Hematopoietic multipotent progenitor cell (in vitro differentiated cells): Measurements from ENCODE around the gene CYP4A22. TPM values are rescaled to one million over a fixed set of nuclear protein-coding genes. Genes with fewer than 3 reads are reported as not detected.
"Not testable (repeated sequence)": the region's sequence is repeated elsewhere in the genome, so short reads cannot be mapped to it uniquely, and the experiment has no call there.

Experiments used
- DNase-seq, 3 donors: peaks; one replicate each; pipeline ENCODE4 v3.0.0-alpha.2; 2011 to 2015; ENCODE audit warnings: low read depth in 2 of 3, low spot score in 2 of 3
- total RNA-seq: library from RNA; depleted of rRNA; stranded (reverse); fragments of >200 nt; gene quantifications from one replicate; pipeline ENCODE4 v1.2.3, GENCODE V29; 2012

Gene CYP4A22
- total RNA-seq, 1 donor = under 0.01 TPM

DNA sequence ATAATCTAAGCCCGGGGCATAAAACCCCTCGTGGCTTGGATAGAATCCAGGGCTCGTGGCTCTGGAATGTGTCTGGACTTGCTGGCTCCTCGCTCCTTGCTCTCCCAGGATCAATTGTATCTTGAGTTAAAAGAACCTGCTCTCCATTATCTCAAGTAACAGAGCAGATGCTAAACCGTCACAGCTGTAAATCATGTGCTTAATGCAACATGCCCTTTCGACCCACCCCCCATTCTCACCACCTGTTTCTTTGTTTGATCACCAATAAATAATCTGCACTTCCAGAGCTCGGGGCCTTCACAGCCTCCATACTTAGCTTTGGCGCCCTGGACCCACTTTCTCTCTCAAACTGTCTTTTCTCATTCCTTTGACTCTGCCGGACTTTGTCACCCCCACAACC, 11.9 kb downstream of the CYP4A22 start:
- not testable (repeated sequence) for DNase-seq

DNA sequence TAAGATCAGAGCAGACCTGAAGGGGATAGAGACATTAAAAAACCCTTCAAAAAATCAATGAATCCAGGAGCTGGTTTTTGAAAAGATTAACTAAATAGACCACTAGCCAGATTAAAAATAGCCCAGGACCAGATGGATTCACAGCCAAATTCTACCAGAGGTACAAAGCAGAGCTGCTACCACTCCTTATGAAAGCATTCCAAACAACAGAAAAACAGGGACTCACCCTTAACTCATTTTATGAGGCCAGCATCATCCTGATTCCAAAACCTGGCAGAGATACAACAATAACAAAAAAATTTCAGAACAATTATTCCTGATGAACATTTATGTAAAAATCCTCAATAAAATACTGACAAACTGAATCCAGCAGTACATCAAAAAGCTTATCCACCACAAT, 19.2 kb downstream of the CYP4A22 start:
- DNase-seq = not testable (repeated sequence)

DNA sequence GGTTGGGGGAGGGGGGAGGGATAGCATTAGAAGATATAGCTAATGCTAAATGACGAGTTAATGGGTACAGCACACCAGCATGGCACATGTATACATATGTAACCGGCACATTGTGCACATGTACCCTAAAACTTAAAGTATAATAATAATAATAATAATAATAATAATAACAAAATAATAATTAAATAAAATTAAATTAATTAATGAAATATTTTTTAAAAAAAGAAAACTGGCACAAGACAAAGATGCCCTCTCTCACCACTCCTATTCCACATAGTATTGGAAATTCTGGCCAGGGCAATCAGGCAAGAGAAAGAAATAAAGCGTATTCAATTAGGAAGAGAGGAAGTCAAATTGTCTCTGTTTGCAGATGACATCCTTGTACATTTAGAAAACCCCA, 20.7 kb downstream of the CYP4A22 start:
- not testable (repeated sequence) for DNase-seq

DNA sequence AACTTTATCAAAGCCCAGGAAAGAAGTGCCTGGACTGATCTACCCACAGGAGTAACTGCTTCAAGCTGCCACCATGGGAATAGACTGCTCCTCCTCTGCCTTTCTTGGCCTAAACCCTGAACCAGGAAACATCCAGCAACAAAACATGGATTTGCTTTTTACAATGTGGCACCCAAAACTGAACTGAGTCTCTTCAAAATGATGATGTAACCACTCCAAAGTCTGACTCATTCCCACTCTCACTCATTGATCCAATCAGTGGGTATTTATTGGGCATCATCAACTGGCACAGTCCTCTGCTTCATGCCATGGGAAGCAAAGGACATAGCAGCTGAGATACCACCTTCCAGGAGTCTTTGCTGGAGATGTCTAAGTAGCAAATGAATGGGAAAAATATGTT, 23.5 kb downstream of the CYP4A22 start:
- DNase-seq = no peak

DNA sequence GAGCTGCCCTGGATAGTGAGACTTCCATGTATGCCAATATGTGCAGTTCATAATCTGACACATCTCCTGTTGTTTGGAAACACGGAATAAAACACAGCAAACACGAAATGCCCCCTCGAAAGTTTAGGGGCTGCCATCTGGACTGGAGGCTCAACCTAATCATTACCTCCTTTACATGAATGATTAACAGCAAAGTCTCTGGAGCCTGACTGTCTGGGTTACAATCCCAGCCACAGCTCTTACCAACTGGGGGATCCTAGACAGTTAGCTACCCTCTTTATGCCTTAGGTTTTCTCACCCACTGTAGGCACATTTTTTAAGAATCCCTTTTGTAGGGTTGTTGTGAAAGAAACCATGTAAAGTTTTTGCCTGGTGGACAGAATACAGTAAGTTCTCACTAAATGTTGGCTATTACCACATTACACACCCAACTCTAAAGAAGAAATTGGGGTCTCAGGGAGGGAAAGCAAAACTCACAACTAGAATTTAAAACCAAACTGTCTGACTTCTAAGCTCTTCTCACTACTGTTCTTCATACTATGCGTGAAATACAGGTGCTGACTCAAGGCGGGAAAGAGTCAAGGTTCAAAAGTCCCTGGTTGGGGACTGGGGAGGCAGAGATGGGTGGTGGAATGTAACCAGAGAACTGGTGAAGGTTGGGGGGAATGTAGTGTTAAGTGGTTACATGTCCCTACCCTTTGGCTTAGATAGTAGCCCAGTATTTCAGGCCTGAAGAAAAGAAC, 24.2 kb downstream of the CYP4A22 start:
- no peak for DNase-seq

DNA sequence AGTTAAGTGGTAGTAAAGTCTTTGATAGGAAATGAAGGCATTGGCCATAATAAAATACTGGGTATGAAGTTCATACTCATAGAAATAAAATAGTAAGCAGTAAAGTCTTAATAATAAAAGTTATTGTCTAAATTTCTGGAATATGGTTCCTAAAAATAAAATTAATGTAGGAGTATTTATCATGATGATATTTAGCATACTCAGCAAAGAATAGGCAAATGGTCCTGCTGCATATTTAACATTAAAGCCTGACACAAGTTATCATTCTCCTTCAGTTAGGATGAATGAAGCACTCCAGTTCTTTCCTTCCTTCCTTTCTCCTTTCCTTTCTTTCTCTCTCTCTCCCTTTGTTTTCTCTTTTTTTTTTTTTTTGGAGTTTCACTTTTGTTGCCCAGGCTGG, 27.3 kb downstream of the CYP4A22 start:
- no peak for DNase-seq

DNA sequence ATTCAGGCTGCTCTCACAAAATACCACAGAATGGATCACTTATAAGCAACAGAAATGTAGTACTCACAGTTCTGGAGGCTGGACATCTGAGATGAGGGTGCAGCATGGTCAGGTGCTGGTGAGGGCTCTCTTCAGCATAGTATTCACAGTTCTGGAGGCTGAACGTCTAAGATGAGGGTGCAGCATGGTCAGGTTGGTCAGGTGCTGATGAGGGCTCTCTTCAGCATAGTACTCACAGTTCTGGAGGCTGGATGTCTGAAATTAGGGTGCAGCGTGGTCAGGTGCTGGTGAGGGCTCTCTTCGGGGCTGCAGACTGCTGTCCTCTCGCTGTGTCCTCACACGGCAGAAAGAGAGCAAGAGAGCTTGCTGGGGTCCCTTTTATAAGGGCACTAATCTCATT, 35.5 kb downstream of the CYP4A22 start:
- no peak for DNase-seq

DNA sequence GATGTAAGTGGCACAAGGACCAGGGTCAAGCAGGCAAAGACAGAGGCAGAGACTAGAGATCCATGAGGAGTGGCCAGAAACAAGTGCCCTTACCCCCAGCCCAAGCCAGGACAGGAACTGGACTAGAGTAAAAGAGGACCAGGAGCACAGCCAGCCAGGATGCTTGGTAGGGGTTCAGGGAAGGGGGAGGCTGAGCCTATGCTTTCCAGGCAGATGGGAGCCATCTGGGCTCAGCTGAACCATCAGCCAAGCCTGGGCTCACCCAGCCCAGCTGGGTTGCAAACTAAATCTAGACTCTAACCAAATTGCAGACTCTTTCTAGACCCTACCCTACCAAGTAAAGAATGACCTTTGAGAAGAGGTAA, 37.4 kb downstream of the CYP4A22 start:
- DNase-seq = no peak

DNA sequence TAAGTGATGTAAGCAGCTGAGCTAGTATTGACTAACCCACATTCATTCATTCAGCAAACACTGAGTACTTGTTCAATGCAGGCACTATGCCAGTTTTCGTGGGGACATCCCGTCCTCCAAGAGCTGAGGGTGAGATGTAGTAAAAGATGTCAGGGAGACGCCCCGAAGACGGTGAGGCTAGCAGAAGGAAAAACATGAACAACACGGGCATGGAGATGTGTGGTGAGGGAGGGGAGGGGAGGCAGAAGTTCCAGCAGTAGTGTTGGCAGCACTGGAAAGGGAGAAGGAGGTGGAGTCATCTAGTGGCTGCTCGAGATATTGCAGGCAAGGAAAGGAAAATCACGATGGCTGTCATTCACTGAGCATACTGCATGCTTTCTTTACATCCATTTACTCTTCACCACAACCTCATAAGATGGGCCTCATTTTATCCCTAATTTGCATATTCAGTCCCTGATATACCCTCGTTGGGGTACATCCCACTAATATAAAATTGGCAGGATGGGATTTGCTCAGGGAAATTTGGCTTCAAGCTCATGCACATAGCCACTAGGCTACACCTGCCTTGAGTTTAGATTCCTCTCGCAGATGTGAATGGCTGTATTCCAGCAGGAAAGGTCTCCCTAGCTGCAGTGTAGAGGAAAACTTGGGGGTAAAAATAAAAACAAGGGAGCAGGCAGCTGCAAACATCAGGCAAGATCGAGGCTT, 38.1 kb downstream of the CYP4A22 start:
- peak in 2 of 3 donors; percentile 59 to 77 for DNase-seq

DNA sequence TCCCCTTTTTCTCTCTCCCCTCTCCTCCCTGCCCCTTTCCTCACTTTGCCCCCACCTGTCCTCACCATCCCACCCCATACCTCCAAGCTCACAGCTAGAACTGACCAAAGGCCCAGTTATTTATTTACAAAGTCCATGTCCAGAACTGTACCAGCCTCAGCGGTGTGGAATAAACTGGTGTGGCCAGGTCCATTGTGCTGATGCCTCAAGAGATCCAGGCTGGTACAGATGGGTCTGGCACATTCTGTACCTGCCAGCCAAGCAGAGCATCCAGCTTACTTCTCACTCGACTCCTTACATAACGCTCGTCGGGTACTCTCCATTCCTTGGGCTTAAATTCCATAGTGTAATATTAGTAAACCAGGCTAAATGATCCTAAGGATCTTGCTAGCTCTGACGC, 40.8 kb downstream of the CYP4A22 start:
- no peak for DNase-seq

DNA sequence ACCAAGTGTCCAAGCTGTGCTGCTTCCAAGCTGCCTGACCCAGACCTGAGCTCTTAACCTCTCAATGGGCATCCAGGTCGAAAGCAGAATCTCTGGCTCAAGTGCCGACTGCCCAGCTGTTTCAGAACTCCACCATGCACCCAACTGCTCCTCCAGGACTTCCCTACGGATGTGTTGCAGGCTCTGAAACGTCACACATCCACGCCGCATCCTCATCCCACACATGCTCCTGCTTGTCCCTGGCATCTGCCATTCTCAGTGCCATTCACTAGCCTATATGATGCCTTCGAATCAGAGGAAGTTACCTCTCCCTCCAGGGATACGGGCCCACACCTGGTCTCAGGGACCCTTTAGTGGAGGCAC, 41.4 kb downstream of the CYP4A22 start:
- DNase-seq = no peak

DNA sequence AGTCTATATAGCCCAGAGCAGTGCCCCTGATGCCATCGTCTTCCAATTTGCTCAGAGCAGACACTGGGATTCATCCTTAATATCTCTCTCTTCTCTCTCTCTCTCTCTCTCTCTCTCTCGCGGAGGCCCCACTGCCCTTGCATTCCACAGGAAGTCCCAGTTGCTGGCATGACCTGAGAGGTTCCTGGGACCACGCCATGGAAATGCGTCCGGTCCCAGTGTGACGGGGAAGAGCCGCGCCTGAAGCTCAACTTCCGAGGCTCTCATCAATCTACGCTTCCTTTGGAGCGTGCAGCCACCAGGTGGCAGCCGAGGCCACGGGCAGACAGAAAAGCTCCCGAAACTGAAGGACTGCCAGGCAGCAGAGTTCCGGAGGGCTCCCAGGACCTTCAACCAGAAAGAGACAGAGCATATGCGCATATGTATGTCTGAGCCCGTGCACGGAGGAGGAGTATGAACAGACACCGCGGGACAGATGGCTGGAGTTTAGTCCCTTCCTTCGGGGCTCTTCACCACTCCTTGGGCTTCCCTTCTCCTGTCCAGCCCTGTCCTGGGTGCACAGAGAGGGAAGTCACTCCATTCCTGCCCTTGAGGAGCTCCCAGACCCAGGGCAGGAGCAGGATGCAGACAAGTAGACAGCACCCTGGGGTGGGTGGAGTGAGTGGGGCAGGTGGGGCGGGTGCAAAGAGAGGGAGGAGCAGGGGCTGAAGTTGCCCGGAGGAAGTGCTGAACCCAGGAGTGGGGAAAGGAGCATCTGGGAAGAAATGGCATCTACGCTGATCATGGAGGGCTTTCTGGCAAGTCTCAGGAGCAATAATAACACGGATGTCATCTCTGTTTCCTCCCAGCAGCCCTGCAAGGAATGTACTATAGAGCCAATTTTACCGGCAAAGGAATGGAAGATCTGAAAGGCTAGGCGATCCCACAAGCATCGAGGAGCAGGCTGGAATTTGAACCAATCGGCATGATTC, 42.1 kb downstream of the CYP4A22 start:
- DNase-seq = peak; percentile 23 to 93 (median 88)

DNA sequence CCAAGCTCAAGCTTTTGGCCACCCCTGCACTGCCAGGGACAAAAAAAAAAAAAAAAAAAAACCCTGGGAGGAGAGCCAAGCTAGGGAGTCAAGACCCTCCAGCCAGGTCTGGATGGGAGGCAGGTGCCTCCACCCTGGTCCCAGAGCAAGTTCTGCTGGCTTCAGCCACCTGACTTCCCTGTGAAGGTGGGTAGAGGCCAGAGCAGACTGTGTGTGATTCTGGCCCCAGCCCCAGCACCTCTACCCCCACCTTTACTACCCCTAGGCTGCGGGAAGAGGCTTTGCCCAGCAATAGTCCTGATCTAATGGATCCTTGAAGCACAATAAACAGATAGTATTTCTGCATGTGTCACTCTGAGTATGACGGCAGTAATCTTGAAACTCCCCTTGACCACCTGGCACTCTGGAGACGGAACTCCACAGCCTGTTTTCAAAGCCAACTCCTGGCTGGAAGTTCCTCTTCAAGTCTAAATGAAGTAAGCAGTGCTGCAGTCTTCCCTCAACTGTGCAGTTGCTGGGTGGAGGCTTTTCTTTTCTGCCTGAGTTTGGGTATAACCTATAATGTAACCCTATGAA, 42.8 kb downstream of the CYP4A22 start:
- no peak for DNase-seq

DNA sequence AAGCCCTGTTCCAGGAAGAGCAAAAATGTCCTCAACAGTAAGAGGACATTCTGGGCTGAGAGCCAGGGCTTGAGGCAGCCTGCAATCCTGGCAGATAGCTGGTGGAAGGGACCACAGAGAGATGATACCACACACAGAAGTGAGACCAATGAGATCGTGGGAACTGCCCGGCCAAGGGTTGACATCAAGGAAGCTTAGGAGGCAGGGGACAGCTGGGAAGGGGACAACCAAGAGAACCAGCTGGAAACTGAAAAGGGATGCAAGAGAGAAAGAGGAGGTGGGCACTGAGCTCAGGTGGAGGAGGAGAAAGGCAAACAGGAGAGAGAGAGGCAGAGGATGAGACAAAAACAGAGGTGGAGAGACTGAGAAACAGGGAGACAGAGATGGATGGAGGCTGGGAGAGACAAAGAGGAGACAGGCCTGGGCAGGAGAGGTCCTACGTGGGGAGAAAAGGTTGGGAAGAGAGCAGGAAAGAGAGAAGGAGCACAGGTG, 43.4 kb downstream of the CYP4A22 start:
- DNase-seq = no peak

DNA sequence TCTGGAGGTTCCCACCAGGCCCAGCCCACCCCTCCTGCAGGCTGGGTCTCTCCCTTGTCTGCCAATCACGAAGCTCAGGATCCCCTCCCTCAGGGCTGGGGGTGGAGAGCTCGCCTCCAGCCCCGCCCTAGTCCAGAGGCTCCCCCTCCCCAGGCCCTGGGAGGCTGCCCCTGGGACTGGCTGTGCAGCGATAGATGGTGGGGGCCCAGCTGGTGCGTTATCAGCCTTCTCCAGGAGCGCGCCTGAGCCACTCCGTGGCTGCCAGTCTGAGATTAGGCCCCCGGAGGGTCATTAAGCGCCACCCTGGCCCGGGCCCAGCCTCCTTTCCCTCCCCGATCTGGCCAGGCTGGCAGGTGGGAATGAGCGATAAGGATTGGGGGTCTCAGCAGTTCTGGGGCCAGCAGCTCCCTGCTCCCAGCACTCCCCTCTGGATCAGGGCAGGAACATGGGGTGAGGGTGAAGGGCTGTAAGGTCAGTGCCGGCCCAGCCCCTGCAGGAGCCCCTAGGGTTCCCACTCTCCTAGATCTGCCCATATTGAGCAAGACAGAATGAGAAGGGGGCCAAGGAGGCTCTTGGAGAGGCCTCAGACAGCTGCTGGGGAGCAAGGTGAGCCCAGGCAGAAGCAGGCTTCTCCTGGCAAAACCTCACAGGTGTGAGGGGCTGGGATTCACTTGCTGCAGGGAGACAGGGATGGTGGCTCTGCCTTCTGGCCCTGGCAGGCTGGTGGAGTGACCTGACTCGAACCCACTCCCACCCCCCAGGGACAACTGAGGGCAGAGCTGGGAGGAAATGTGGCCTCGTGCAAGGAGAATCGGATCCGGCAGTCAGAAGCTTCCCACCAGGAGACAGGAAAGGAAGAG, 44.1 kb downstream of the CYP4A22 start:
- peak in 2 of 3 donors; percentile 91 to 95 for DNase-seq

DNA sequence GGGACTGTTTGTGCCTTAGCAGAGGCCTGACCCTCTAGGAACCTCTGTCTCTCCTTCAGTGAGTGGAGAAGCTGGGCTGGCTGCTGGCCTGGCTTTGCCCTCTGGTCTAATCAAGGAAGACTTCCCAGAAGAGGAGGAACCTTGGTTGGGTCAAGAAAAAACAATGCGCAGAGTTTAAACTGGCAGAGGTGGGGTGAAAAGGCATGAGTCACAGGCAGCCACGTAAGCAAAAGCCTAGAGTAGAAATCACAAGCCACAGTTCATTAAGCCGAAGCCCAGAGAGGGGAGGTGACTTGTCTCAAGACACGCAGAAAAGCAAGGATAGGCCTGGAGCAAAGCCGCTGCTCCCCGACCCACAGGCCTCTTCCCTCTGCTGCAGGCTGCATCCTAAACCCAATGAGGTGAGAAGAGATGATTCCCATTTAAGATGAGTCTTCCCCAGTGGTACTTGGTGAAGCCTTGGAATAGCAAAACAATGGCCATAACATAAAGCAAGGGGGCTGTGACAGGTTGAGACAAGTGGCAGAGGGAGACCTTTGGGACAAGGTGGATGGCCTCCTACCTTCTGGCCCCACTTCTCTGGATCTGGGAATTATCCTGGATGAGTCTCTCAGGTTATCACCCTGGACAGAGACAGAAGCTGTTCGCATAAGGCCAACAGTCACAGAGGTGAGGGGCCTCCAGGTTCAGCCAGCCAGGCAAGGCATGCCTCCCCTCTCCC, 44.9 kb downstream of the CYP4A22 start:
- no peak for DNase-seq

DNA sequence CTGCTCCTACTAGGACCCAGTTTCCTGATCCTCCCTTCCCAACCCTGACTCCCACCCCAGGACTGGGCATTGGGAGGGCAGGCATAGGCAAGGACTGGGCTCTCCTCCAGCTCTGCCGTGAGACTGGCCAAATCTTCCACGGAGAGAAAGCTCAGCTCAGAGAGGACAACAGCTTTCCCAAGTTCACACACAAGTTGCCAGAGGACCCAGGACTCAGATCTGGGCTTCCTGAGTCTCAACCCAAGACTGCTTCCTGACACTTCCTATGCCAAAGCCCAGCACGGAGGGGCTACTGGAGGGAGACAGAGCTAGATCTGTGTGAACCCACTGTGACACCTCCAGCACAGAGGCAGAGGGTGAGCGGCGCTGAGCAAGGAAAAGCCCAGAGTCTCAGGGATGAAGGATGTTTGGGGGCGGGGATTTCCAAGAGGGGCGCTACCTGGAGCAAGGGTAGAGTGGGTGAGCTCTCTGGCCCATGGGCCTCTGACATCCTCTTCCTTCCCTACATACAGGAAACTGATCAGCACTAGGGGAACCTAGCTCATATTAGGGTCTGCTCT, 45.5 kb downstream of the CYP4A22 start:
- no peak for DNase-seq

DNA sequence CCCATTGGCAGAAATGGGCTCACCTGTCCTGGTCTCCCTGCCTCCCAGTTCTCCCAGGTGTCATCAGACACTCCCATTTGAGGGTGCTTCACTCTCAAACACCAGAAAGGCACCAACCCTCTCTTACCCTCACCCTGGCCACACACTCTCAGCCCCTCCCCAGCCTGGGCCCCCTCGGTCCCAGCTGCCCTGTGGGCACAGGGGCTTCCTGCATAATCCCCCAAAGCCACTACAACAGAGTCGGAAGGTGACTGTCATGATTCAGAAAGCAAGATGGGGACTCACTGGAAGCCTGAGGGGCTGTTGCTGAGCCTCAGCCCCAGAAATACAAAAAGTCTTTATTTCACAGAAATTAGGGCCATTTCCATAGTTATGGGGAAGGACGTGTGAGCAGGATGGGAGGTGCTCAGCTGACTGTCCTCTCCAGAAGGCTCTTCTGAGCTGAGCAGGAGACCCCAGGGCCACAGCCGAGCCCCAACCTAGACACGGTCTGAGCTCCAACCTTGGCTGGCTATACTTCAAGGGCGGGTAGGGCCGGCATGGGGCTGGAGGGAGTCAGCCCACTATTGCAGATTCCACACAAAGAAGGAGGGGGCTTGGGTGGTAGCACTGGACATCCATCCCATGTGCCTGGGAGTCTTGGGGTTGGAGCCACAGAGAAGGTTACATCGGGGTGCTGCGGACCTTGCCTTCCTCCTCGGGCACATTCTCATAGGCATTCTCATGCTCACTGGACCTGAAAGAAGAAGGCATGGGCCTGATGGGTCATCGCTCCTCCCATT, 46.3 kb downstream of the CYP4A22 start:
- no peak for DNase-seq
